Measurements from ENCODE around the gene PLEKHA5. TPM values are rescaled to one million over a fixed set of nuclear protein-coding genes. Genes with fewer than 3 reads are reported as not detected.

The PLEKHA5 gene
- total RNA-seq, 1 donor from 2014 or later, result 2.0 TPM

DNA sequence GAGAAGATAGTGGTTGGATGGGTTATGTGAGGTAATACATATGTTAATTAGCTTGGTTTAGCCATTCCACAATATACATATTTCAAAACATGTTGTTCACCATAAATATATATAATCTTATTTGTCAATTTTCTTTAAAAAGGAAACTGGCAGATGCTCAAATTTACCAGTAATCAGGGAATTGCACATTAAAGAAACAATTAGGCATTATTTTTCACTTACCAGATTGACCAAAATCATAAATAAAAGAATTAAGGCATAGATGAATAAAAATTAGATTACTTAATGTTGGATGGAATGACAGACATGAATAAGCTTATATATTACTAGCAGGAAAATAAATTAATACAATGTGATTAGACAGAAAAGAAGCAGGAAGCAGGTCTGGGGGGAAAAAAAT lies 147.2 kb downstream of the PLEKHA5 start:
- H3K9me3 Mint-ChIP-seq, result no peaks in the 10 kb centered on the region
- no peak overlapping the region for H3K4me3 Mint-ChIP-seq
- H3K27ac Mint-ChIP-seq, result no peak overlapping the region
- H3K27me3 Mint-ChIP-seq (ENCODE audit: insufficient read depth), result no peaks in the 10 kb centered on the region
- no peak for DNase-seq (ENCODE audit: low spot score)
- H3K36me3 Mint-ChIP-seq (ENCODE audit: low read depth), result no peaks in the 10 kb centered on the region
- no peaks in the 10 kb centered on the region for H3K4me1 Mint-ChIP-seq (ENCODE audit: low read depth)
- intact Hi-C loops (cut with micrococcal nuclease), result no loop called here

DNA sequence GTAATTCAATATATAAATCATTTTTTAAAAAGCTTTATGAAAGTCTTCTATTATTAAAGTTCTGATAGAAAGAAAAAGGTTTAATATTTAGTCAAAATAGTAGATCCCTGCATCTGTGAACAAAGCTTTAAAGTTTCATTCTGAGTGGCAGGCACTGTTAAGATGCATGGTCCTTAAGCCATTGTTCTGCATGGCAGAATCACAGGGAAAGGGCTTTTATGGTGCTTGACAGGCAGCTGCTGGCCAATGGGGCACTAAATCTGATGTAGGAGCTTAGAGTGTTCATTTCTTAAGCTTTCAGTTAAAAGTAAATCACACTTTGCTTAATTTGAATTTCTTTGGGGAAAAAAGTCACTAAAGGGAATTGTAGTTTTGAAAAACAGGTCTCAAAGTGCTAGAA lies 148.2 kb downstream of the PLEKHA5 start:
- H3K9me3 Mint-ChIP-seq, result no peaks in the 10 kb centered on the region
- intact Hi-C loops (cut with micrococcal nuclease), result no loop called here

DNA sequence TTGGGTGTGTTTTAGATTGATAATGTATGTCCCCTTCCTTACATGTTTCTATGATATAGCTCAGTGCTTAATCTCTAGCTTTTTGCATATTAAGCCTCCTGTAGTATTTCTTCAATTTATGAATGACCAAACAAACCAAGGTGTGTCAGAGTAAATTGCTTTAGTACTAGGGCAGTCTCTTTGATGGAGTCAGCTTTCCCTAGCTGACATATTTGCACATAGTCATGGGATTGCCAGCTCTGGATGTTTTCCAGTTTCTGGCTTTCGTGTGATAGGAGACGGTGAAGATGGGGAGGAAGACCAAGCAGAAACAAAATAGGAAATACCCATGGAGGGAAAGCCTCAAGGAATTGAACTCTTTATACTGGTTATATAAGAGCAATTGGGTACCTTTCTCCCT lies 148.9 kb downstream of the PLEKHA5 start:
- Mint-ChIP-seq H3K27me3 (ENCODE audit: insufficient read depth) (no peaks in the 10 kb centered on the region), H3K9me3 (no peaks in the 10 kb centered on the region), H3K36me3 (ENCODE audit: low read depth) (no peaks in the 10 kb centered on the region), H3K27ac (no peak overlapping the region), H3K4me1 (ENCODE audit: low read depth) (no peaks in the 10 kb centered on the region), H3K4me3 (no peak overlapping the region)
- intact Hi-C loops (cut with micrococcal nuclease), result no loop called here
- DNase-seq (ENCODE audit: low spot score), result no peak

More for the DNA sequence above, 148.2 kb downstream of the PLEKHA5 start:
- Mint-ChIP-seq H3K27me3 (ENCODE audit: insufficient read depth) (no peaks in the 10 kb centered on the region), H3K36me3 (ENCODE audit: low read depth) (no peaks in the 10 kb centered on the region), H3K4me1 (ENCODE audit: low read depth) (no peaks in the 10 kb centered on the region), H3K27ac (no peak overlapping the region), H3K4me3 (no peak overlapping the region)
- DNase-seq (ENCODE audit: low spot score), result no peak

DNA sequence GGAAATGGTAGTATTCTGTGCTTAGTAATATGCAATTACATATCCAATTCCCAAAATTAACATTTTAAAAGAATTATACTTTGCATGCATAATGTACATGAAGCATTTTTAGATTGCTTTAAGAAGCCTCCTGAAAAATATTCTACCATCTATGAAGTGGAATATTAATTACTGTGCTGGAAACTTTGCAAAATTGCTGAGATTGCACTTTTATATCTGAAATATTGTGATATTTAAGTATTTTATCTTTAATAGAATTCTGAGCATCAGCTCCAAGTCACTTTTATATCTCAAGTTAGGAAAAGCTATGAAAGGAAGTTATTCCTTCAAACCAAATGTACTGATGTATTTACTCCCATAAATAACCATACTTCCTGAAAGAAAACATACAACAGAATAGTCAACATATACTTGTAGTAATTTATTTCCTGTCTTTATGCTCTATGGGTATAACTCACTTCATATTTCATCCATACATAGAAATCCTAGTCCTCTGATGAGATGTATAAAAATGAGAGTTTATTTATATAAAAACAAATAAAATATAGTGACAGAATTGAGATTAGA lies 152.7 kb downstream of the PLEKHA5 start:
- Mint-ChIP-seq H3K27me3 (ENCODE audit: insufficient read depth) (no peaks in the 10 kb centered on the region), H3K4me3 (no peak overlapping the region), H3K9me3 (no peaks in the 10 kb centered on the region), H3K27ac (no peak overlapping the region), H3K36me3 (ENCODE audit: low read depth) (no peaks in the 10 kb centered on the region), H3K4me1 (ENCODE audit: low read depth) (no peaks in the 10 kb centered on the region)
- no peak for DNase-seq (ENCODE audit: low spot score)
- intact Hi-C loops (cut with micrococcal nuclease), result loop anchor here (10.0 kb wide), 1 partner anchor 163 kb away; no protein-coding TSS in a partner anchor

DNA sequence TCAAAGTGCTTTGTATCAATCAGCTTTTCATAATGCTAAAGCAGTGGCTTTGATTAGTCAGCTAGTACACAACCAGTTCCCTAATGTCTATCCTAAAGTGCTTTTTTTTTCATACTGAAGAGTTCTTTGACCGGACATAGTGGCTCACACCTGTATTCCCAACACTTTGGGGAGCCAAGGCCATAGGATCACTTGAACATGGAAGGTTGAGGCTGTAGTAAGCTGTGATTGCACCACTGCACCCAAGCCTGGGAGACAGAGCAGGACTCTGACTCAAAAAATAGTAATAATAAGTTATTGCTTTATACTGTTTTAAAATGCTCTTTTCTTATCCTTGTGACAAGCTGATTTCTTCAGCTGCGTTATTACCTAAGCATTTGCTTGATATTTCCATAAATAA lies 155.1 kb downstream of the PLEKHA5 start:
- no peak for DNase-seq (ENCODE audit: low spot score)
- no peaks in the 10 kb centered on the region for H3K4me1 Mint-ChIP-seq (ENCODE audit: low read depth)
- no peak overlapping the region for H3K27ac Mint-ChIP-seq
- no peak overlapping the region for H3K4me3 Mint-ChIP-seq
- no peaks in the 10 kb centered on the region for H3K36me3 Mint-ChIP-seq (ENCODE audit: low read depth)
- H3K9me3 Mint-ChIP-seq, result no peaks in the 10 kb centered on the region
- intact Hi-C loops (cut with micrococcal nuclease), result loop anchor here (10.0 kb wide), 1 partner anchor 160 kb away; no protein-coding TSS in a partner anchor
- H3K27me3 Mint-ChIP-seq (ENCODE audit: insufficient read depth), result no peaks in the 10 kb centered on the region

DNA sequence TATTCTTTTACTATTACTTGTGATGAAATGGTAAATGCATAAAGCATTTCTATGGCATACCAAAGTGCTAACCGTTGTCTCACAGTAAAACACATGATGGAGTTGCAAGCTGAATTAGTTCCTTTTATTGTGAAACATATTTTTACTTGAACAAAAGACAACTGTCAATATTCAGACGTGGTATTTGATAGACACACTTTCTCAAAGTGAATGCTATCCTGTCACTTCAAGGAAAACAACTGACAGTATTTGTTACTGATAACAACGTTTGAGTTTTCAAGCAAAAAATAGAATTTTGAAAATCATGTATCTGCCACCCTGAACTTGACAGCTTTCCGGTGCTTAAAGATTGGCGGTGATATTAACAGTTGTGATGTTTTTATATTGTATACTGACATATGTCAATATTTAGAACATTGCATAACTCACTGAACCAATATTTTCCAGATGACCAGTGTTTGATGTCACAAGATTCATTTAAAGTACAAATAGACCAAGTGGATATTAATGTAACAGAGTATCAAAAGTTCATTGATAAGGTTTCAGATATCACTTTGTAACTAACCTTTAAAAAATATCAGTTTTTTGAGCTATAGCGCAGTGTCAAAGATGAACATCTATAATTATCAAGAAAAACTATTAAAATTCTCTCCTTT lies 156.4 kb downstream of the PLEKHA5 start:
- Mint-ChIP-seq H3K4me3 (no peak overlapping the region), H3K27me3 (ENCODE audit: insufficient read depth) (no peaks in the 10 kb centered on the region), H3K36me3 (ENCODE audit: low read depth) (no peaks in the 10 kb centered on the region), H3K27ac (no peak overlapping the region), H3K4me1 (ENCODE audit: low read depth) (no peaks in the 10 kb centered on the region), H3K9me3 (no peaks in the 10 kb centered on the region)
- DNase-seq (ENCODE audit: low spot score), result no peak
- intact Hi-C loops (cut with micrococcal nuclease), result loop anchor here (10.0 kb wide), 1 partner anchor 159 kb away; no protein-coding TSS in a partner anchor

DNA sequence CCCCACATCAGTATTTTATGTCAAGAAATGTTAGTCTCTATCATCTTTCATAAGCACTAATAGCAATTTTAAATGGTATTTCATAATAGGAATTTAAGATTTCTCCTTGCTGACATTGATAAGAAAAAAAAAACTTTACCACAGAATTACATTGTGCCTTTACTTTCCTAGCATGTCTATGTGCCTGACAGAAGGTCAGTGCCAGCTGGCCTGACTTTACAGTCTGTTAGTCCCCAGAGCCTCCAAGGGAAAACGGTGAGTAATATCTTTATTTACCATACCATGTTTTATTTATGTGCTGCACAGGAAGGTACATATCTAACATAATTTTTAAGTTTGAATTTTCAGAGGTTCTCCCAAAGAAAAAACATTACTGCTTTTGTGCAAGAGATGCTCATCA lies 157.8 kb downstream of the PLEKHA5 start:
- no peaks in the 10 kb centered on the region for H3K9me3 Mint-ChIP-seq
- H3K27ac Mint-ChIP-seq, result no peak overlapping the region
- no peak overlapping the region for H3K4me3 Mint-ChIP-seq
- intact Hi-C loops (cut with micrococcal nuclease), result loop anchor here (10.0 kb wide), 1 partner anchor 157 kb away; no protein-coding TSS in a partner anchor
- no peaks in the 10 kb centered on the region for H3K4me1 Mint-ChIP-seq (ENCODE audit: low read depth)
- H3K27me3 Mint-ChIP-seq (ENCODE audit: insufficient read depth), result peaks cover 2% of the 10 kb centered on the region
- no peak for DNase-seq (ENCODE audit: low spot score)
- H3K36me3 Mint-ChIP-seq (ENCODE audit: low read depth), result no peaks in the 10 kb centered on the region

DNA sequence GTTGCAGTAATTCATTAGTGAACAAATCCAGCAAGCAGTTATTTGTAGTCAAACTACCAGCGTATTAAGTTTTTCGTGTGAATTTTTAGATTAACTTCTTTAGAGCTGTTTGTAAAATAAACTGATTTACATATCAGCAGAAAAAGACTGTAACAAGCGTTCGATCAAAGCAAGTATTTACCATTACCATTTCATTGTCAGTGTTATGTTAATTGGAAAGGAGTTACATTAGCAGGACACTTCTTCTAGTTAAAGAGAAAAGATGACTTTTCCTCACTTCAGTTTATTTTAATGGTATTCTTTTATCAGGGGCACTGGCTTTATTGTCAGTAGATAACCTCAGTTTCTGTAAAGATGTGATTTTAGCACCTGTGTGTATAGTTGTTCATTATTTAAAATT lies 158.6 kb downstream of the PLEKHA5 start:
- Mint-ChIP-seq H3K4me1 (ENCODE audit: low read depth) (no peaks in the 10 kb centered on the region), H3K4me3 (no peak overlapping the region), H3K36me3 (ENCODE audit: low read depth) (no peaks in the 10 kb centered on the region), H3K9me3 (no peaks in the 10 kb centered on the region), H3K27ac (no peak overlapping the region), H3K27me3 (ENCODE audit: insufficient read depth) (peaks cover 2% of the 10 kb centered on the region)
- intact Hi-C loops (cut with micrococcal nuclease), result loop anchor here (10.0 kb wide), 1 partner anchor 157 kb away; no protein-coding TSS in a partner anchor
- no peak for DNase-seq (ENCODE audit: low spot score)

DNA sequence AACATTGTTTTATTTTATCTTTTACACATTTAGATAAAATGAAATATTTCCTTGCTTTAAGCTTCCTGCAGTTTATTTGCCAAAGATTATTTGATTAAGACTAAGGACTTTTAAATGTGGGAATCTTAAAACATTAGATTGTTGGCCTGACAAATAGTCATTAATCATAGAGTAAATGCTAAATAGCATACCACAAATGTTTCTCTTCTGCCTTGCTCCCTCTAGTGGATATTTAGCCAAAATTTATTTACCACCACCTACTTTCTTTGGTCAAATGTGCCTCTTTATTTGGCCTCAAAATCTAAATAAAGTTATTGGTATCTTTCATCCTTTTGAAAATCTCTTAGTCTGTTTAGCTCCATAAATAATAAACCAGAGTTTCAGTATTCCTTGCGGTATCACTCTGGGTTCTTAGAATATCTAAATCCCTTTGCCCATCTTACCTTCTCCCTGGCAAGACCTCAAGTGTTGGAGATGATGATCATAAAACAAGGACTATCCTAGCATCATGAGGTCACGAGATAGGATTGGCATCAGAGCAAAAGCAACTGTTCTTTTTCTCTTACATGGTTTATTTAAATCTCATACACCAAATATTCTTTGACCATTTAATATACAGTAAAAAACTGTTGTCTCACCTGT lies 159.2 kb downstream of the PLEKHA5 start:
- Mint-ChIP-seq H3K4me3 (no peak overlapping the region), H3K36me3 (ENCODE audit: low read depth) (no peaks in the 10 kb centered on the region), H3K27ac (no peak overlapping the region), H3K27me3 (ENCODE audit: insufficient read depth) (peaks cover 2% of the 10 kb centered on the region), H3K4me1 (ENCODE audit: low read depth) (no peaks in the 10 kb centered on the region), H3K9me3 (no peaks in the 10 kb centered on the region)
- intact Hi-C loops (cut with micrococcal nuclease), result loop anchor here (10.0 kb wide), 1 partner anchor 156 kb away; no protein-coding TSS in a partner anchor
- DNase-seq (ENCODE audit: low spot score), result no peak

DNA sequence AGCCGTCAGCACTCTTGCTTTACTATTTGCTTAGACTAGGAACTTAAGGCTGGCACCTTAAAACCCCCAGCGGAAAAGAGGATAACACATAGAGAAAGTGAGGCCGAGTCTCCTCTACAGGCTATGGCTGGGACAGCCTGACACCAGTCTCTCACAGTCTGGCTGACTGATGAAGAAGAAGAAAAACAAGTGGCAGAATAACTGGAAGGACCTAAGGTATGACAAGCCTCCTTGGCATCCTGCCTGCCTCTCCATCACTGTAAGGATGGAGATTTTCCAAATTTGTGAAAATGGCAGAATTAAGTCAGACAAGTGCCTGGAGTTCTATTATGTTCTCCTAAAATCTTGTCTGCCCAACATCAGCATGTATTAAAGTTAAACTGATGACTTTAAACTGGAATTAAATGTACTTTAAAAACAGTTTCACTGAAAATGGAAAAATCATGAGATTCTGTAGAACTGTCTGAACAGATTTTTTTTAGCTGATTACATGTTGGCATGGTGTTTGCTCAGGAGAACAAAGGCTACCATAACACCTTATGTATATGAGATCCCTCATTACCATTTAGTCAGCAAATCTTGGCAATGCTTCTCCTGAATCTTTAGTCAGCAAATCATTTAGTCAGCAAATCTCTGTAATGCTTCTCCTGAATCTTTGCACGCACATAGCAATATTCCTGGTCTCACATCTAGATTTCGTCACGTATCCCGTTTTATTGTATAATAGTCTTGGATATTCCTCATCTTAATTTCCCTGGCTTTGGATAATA lies 169.5 kb downstream of the PLEKHA5 start:
- Mint-ChIP-seq H3K36me3 (ENCODE audit: low read depth) (no peaks in the 10 kb centered on the region), H3K9me3 (no peaks in the 10 kb centered on the region), H3K4me3 (no peak overlapping the region), H3K4me1 (ENCODE audit: low read depth) (no peaks in the 10 kb centered on the region), H3K27me3 (ENCODE audit: insufficient read depth) (no peaks in the 10 kb centered on the region), H3K27ac (no peak overlapping the region)
- intact Hi-C loops (cut with micrococcal nuclease), result no loop called here
- no peak for DNase-seq (ENCODE audit: low spot score)

DNA sequence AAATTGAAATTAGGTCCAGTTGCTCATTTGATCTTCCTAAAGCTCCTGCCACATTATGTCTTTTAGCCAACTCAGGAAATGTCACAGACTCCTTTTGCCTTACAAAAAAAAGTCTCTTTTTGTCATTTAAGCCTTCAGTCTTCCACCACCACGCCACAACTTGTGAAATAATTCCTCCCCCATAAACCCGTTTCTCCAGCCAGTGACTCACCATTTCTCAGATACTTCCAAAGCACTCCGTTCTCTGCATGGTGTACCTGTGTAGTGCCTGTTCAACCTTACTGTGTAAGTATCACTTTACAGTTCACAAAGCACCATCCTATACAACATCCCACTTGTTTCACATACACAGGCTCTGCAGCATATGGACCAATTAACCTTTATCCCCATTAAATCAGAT lies 170.2 kb downstream of the PLEKHA5 start:
- DNase-seq (ENCODE audit: low spot score), result no peak
- H3K9me3 Mint-ChIP-seq, result no peaks in the 10 kb centered on the region
- no peaks in the 10 kb centered on the region for H3K27me3 Mint-ChIP-seq (ENCODE audit: insufficient read depth)
- intact Hi-C loops (cut with micrococcal nuclease), result no loop called here
- no peak overlapping the region for H3K4me3 Mint-ChIP-seq
- H3K36me3 Mint-ChIP-seq (ENCODE audit: low read depth), result no peaks in the 10 kb centered on the region
- no peak overlapping the region for H3K27ac Mint-ChIP-seq
- no peaks in the 10 kb centered on the region for H3K4me1 Mint-ChIP-seq (ENCODE audit: low read depth)

DNA sequence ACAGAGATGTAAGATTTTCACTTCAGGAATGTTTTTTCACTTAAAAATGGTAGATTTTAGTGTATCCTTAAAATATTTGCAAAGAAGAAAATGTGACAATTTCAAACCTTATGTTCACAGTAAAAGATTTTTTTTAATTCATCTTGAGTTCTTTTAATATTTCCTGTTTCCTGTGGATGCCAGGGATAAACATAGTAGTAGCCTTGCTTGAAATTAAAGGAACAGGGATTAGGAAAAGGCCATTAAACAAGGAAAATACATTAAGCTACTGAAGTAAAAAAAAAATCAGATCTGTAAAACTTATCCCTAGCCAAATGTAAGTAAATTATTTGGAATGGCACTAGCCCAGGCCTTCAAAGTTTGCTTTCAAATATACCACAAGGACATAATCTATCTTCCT lies 171.7 kb downstream of the PLEKHA5 start:
- no peak overlapping the region for H3K27ac Mint-ChIP-seq
- H3K9me3 Mint-ChIP-seq, result no peaks in the 10 kb centered on the region
- H3K4me3 Mint-ChIP-seq, result no peak overlapping the region
- intact Hi-C loops (cut with micrococcal nuclease), result no loop called here
- no peaks in the 10 kb centered on the region for H3K36me3 Mint-ChIP-seq (ENCODE audit: low read depth)
- H3K27me3 Mint-ChIP-seq (ENCODE audit: insufficient read depth), result peaks cover 3% of the 10 kb centered on the region
- H3K4me1 Mint-ChIP-seq (ENCODE audit: low read depth), result no peaks in the 10 kb centered on the region
- DNase-seq (ENCODE audit: low spot score), result no peak

DNA sequence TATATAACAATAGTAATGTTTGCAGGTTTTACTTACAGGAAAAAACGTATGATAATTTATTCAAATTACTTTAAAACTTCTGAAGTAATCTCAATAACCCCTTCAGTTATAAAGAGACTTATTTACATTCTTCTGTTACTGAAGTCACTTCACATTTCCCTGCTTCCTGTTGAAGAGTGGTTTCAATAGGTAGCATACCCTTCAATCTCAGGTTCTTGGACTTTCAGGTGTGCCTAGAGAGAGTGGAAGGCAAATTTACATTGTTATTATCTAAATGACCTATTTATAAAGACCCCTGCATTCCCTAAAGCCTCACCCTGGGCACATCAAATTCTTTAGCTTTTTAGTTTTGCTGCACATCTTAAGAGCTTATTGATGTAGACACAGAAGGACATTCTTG lies 172.2 kb downstream of the PLEKHA5 start:
- H3K36me3 Mint-ChIP-seq (ENCODE audit: low read depth), result no peaks in the 10 kb centered on the region
- H3K27me3 Mint-ChIP-seq (ENCODE audit: insufficient read depth), result peaks cover 3% of the 10 kb centered on the region
- DNase-seq (ENCODE audit: low spot score), result no peak
- H3K9me3 Mint-ChIP-seq, result no peaks in the 10 kb centered on the region
- no peak overlapping the region for H3K4me3 Mint-ChIP-seq
- intact Hi-C loops (cut with micrococcal nuclease), result no loop called here
- no peaks in the 10 kb centered on the region for H3K4me1 Mint-ChIP-seq (ENCODE audit: low read depth)
- no peak overlapping the region for H3K27ac Mint-ChIP-seq

Data from activated T-helper 1 cell treated with anti-CD3 and anti-CD28 coated beads, Interleukin-12 subunit alpha, Interleukin-12 subunit beta, Interleukin-2, Interleukin-4 antibody, amounts not matched to agents 30 ng/mL and 10 ng/mL and 1 ng/mL, durations not matched to agents 14 hours and 24 hours and 36 hours (primary cell).